GM23248 (cell line): ENCODE data around the gene NFXL1.

ENCODE experiments used
- EZH2 ChIP-seq: fragments of 200-600 bp; sonication (generic); IDR thresholded peaks from 2 replicates; pipeline ENCODE4 v1.6.1; 2018; ENCODE audit warnings: antibody characterized with exemption, mild to moderate bottlenecking; ENCODE audit not compliant: insufficient read depth, poor library complexity, severe bottlenecking
- EZH2phosphoT487 ChIP-seq: fragments of 200-600 bp; sonication (generic); IDR thresholded peaks from 2 replicates; pipeline ENCODE4 v1.6.1; 2018; ENCODE audit warnings: antibody characterized with exemption, moderate library complexity, mild to moderate bottlenecking, low read depth; ENCODE audit not compliant: insufficient read depth

DNA sequence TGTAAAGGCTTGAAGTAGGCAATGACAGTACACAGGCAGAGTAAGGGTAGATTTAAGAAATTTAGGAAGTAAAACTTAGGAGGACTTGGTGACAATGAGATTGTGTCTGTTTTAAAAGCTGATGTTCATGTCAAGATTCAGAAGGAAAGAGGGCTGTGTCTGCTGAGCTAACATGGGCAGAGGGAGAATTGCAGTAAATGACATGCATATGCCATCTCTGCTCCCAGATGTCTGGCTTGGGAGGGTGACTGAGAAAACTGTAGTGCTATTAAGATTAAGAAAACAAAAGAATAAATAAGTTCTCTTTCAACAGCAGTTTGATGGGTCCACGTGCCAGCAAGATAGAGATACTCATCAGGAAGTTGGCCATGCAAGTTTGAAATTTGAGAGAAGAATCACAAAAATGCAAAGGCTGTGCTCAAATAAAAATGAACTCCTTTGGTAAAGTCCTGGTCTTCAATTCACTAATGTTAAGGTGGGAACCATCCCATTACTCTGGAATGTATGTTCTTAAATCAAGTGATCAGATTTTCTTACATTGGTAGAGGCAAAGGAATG is 7.2 kb downstream of the NFXL1 start:
- TF ChIP-seq EZH2phosphoT487 (no peak), EZH2 (no peak)
